Measurements from ENCODE around the gene SLC25A10. TPM values are rescaled to one million over a fixed set of nuclear protein-coding genes. Genes with fewer than 3 reads are reported as not detected.

SLC25A10 gene
- total and polyA plus RNA-seq, 9 donors = 0.12 to 9.8 (median 7.9) TPM

- Histone ChIP-seq H3K9me3 (no peaks in the 10 kb centered on the region), H3K27ac (no peak overlapping the region), H3K27me3 (no peaks in the 10 kb centered on the region), H3K4me1 (ENCODE audit: insufficient read depth) (peaks cover 8% of the 10 kb centered on the region), H3K36me3 (no peaks in the 10 kb centered on the region), H3K4me3 (no peak overlapping the region)
- no peak for DNase-seq
- intact Hi-C loops (cut with DNase I) = no loop called here
- no peak for TF ChIP-seq EP300 (IDR thresholded peaks at IDR 0.05)
- no peak for TF ChIP-seq POLR2A (IDR thresholded peaks at IDR 0.05)
- TF ChIP-seq, protein P1, sequence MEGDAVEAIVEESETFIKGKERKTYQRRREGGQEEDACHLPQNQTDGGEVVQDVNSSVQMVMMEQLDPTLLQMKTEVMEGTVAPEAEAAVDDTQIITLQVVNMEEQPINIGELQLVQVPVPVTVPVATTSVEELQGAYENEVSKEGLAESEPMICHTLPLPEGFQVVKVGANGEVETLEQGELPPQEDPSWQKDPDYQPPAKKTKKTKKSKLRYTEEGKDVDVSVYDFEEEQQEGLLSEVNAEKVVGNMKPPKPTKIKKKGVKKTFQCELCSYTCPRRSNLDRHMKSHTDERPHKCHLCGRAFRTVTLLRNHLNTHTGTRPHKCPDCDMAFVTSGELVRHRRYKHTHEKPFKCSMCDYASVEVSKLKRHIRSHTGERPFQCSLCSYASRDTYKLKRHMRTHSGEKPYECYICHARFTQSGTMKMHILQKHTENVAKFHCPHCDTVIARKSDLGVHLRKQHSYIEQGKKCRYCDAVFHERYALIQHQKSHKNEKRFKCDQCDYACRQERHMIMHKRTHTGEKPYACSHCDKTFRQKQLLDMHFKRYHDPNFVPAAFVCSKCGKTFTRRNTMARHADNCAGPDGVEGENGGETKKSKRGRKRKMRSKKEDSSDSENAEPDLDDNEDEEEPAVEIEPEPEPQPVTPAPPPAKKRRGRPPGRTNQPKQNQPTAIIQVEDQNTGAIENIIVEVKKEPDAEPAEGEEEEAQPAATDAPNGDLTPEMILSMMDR (IDR thresholded peaks at IDR 0.05) = no peak
- WGBS, 3 donors = 80 to 88% (median 83%) methylated on average over 14 of the region's 14 CpGs
Measured at GRCh38 chr17:81688616-81689015, 23.5 kb upstream of the SLC25A10 start.

DNA sequence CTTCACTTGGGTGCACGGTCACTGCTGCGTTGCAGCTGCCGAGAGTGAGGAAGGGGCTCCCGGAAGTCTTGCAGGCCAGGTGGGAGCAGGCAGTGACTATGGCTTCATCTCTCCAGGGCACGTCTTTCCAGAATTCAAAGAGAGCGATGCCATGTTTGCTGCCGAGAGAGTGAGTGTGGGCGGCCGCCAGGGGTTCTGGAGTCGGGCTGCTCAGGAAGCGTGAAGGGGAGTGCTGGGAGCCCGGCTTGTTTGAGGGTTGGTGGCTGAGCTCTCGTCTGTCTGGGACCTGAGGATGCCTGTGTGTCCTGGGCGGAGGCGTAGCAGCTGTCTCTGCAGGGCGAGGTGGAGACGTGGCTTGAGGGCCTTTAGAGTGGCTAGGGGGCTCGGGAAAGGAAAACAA is 22.0 kb upstream of the SLC25A10 start:
- intact Hi-C loops (cut with DNase I) = no loop called here
- DNase-seq = no peak

GRCh38 chr17:81690549-81690948 is 21.5 kb upstream of the SLC25A10 start:
- H3K36me3 ChIP-seq = no peaks in the 10 kb centered on the region

More for the DNA sequence above, 22.0 kb upstream of the SLC25A10 start:
- Histone ChIP-seq H3K27ac (no peak overlapping the region), H3K9me3 (no peaks in the 10 kb centered on the region), H3K27me3 (no peaks in the 10 kb centered on the region), H3K4me1 (ENCODE audit: insufficient read depth) (peaks cover 1% of the 10 kb centered on the region), H3K36me3 (no peaks in the 10 kb centered on the region), H3K4me3 (no peak overlapping the region)
- WGBS, 3 donors = 86 to 90% (median 88%) methylated on average over 18 of the region's 18 CpGs
- no peak for TF ChIP-seq POLR2A (IDR thresholded peaks at IDR 0.05)
- TF ChIP-seq EP300 (IDR thresholded peaks at IDR 0.05) = no peak
- TF ChIP-seq, protein P1 (IDR thresholded peaks at IDR 0.05) = no peak

GRCh38 chr17:81691196-81691595 is 20.9 kb upstream of the SLC25A10 start:
- Histone ChIP-seq H3K27ac (no peak overlapping the region), H3K9me3 (no peaks in the 10 kb centered on the region), H3K36me3 (no peaks in the 10 kb centered on the region), H3K27me3 (no peaks in the 10 kb centered on the region), H3K4me3 (no peak overlapping the region), H3K4me1 (ENCODE audit: insufficient read depth) (no peaks in the 10 kb centered on the region)
- no peak for TF ChIP-seq POLR2A (IDR thresholded peaks at IDR 0.05)
- TF ChIP-seq EP300 (IDR thresholded peaks at IDR 0.05) = no peak
- TF ChIP-seq, protein P1 (IDR thresholded peaks at IDR 0.05) = no peak
- DNase-seq = no peak
- intact Hi-C loops (cut with DNase I) = no loop called here
- WGBS, 3 donors = 86 to 89% (median 89%) methylated on average over 18 of the region's 18 CpGs

More at GRCh38 chr17:81690549-81690948, 21.5 kb upstream of the SLC25A10 start:
- H3K27me3 ChIP-seq = no peaks in the 10 kb centered on the region
- H3K4me3 ChIP-seq = no peak overlapping the region
- TF ChIP-seq EP300 (IDR thresholded peaks at IDR 0.05) = no peak
- TF ChIP-seq, protein P1 (IDR thresholded peaks at IDR 0.05) = no peak
- no peak for TF ChIP-seq POLR2A (IDR thresholded peaks at IDR 0.05)
- H3K9me3 ChIP-seq = no peaks in the 10 kb centered on the region
- 80 to 83% (median 83%) methylated on average over 17 of the region's 17 CpGs for WGBS, 3 donors
- H3K27ac ChIP-seq = no peak overlapping the region
- DNase-seq = no peak
- no peaks in the 10 kb centered on the region for H3K4me1 ChIP-seq (ENCODE audit: insufficient read depth)
- intact Hi-C loops (cut with DNase I) = no loop called here
